Rectal smooth muscle tissue (tissue), 1 donor: ENCODE results near the gene GARIN1A.
"Not testable (repeated sequence)": the region's sequence is repeated elsewhere in the genome, so short reads cannot be mapped to it uniquely, and the experiment has no call there.

Source experiments
- H3K27ac ChIP-seq: one replicate; pipeline ENCODE4 v1.7.0; 2013; ENCODE audit warnings: low read depth, low read length, inconsistent platforms
- H3K27me3 ChIP-seq: one replicate; pipeline ENCODE4 v1.7.0; 2013; ENCODE audit warnings: low read length; ENCODE audit not compliant: control insufficient read depth, insufficient read depth
- H3K36me3 ChIP-seq: one replicate; pipeline ENCODE4 v1.7.0; 2013; ENCODE audit warnings: low read length; ENCODE audit not compliant: control insufficient read depth, insufficient read depth
- H3K4me1 ChIP-seq: one replicate; pipeline ENCODE4 v1.7.0; 2013; ENCODE audit warnings: low read length; ENCODE audit not compliant: control insufficient read depth, insufficient read depth
- H3K4me3 ChIP-seq: one replicate; pipeline ENCODE4 v1.7.0; 2013; ENCODE audit warnings: low read length
- H3K9ac ChIP-seq: one replicate; pipeline ENCODE4 v1.7.0; 2013; ENCODE audit warnings: low read length

Gene GARIN1A

GRCh38 chr7:128671992-128672391 lies at the start of gene GARIN1A:
Gene GARIN1A, plus strand, starts transcription at chr7:128672292. Its CDS starts 106 bp downstream, at chr7:128672398.
- H3K36me3 ChIP-seq = no peaks in the 10 kb centered on the region
- no peak within 1 kb of the TSS for H3K9ac ChIP-seq
- H3K27me3 ChIP-seq = no peaks in the 10 kb centered on the region
- no peak within 1 kb of the TSS for H3K27ac ChIP-seq
- H3K4me3 ChIP-seq = no peak within 1 kb of the TSS
- H3K4me1 ChIP-seq = no peaks in the 10 kb centered on the region

GRCh38 chr7:128627124-128627523 lies 45.0 kb upstream of the GARIN1A start:
- H3K27me3 ChIP-seq, H3K4me1 ChIP-seq, H3K4me3 ChIP-seq, H3K36me3 ChIP-seq, H3K27ac ChIP-seq, H3K9ac ChIP-seq: not testable (repeated sequence)

- not testable (repeated sequence) for H3K27me3 ChIP-seq, H3K9ac ChIP-seq, H3K4me3 ChIP-seq, H3K4me1 ChIP-seq, H3K36me3 ChIP-seq, H3K27ac ChIP-seq
Measured at GRCh38 chr7:128633915-128634314, 38.2 kb upstream of the GARIN1A start.

GRCh38 chr7:128645206-128645605 lies 26.9 kb upstream of the GARIN1A start:
- H3K9ac ChIP-seq, H3K27me3 ChIP-seq, H3K36me3 ChIP-seq, H3K4me3 ChIP-seq, H3K27ac ChIP-seq, H3K4me1 ChIP-seq: not testable (repeated sequence)

GRCh38 chr7:128645844-128646243 lies 26.2 kb upstream of the GARIN1A start:
- not testable (repeated sequence) for H3K4me3 ChIP-seq, H3K27me3 ChIP-seq, H3K9ac ChIP-seq, H3K36me3 ChIP-seq, H3K4me1 ChIP-seq, H3K27ac ChIP-seq

- not testable (repeated sequence) for H3K4me1 ChIP-seq, H3K36me3 ChIP-seq, H3K27me3 ChIP-seq
Measured at GRCh38 chr7:128646877-128647276, 25.2 kb upstream of the GARIN1A start.

GRCh38 chr7:128651096-128651495 lies 21.0 kb upstream of the GARIN1A start:
- not testable (repeated sequence) for H3K36me3 ChIP-seq, H3K4me3 ChIP-seq, H3K4me1 ChIP-seq, H3K27me3 ChIP-seq, H3K9ac ChIP-seq, H3K27ac ChIP-seq

More at GRCh38 chr7:128646877-128647276, 25.2 kb upstream of the GARIN1A start:
- not testable (repeated sequence) for H3K27ac ChIP-seq, H3K4me3 ChIP-seq, H3K9ac ChIP-seq

- H3K27ac ChIP-seq, H3K9ac ChIP-seq, H3K4me3 ChIP-seq, H3K27me3 ChIP-seq, H3K4me1 ChIP-seq, H3K36me3 ChIP-seq: not testable (repeated sequence)
Measured at GRCh38 chr7:128652606-128653005, 19.5 kb upstream of the GARIN1A start.

GRCh38 chr7:128653197-128653596 lies 18.9 kb upstream of the GARIN1A start:
- not testable (repeated sequence) for H3K4me1 ChIP-seq, H3K27me3 ChIP-seq, H3K27ac ChIP-seq, H3K36me3 ChIP-seq, H3K9ac ChIP-seq, H3K4me3 ChIP-seq

GRCh38 chr7:128654080-128654479 lies 18.0 kb upstream of the GARIN1A start:
- H3K27ac ChIP-seq, H3K36me3 ChIP-seq, H3K4me3 ChIP-seq, H3K9ac ChIP-seq, H3K27me3 ChIP-seq, H3K4me1 ChIP-seq: not testable (repeated sequence)

GRCh38 chr7:128654501-128654900 lies 17.6 kb upstream of the GARIN1A start:
- not testable (repeated sequence) for H3K4me1 ChIP-seq, H3K9ac ChIP-seq

GRCh38 chr7:128658428-128658827 lies 13.7 kb upstream of the GARIN1A start:
- not testable (repeated sequence) for H3K4me3 ChIP-seq, H3K27me3 ChIP-seq, H3K9ac ChIP-seq, H3K4me1 ChIP-seq, H3K36me3 ChIP-seq, H3K27ac ChIP-seq

More at GRCh38 chr7:128654501-128654900, 17.6 kb upstream of the GARIN1A start:
- H3K27me3 ChIP-seq, H3K27ac ChIP-seq, H3K36me3 ChIP-seq, H3K4me3 ChIP-seq: not testable (repeated sequence)

- no peak overlapping the region for H3K27ac ChIP-seq
- H3K4me3 ChIP-seq = no peak overlapping the region
- H3K27me3 ChIP-seq = no peaks in the 10 kb centered on the region
- H3K4me1 ChIP-seq = no peaks in the 10 kb centered on the region
- no peak overlapping the region for H3K9ac ChIP-seq
- H3K36me3 ChIP-seq = no peaks in the 10 kb centered on the region
Measured at GRCh38 chr7:128660596-128660995, 11.5 kb upstream of the GARIN1A start.

- Histone ChIP-seq H3K36me3 (no peaks in the 10 kb centered on the region), H3K4me3 (no peak overlapping the region), H3K27ac (no peak overlapping the region), H3K27me3 (no peaks in the 10 kb centered on the region), H3K9ac (no peak overlapping the region), H3K4me1 (no peaks in the 10 kb centered on the region)
Measured at GRCh38 chr7:128661446-128661845, 10.6 kb upstream of the GARIN1A start.
